ENCODE data around the gene DDX51. TPM values are rescaled to one million over a fixed set of nuclear protein-coding genes. Genes with fewer than 3 reads are reported as not detected.

The DDX51 gene
- polyA plus RNA-seq, 2 of the 4 experiments (the other 2 are of a cell fraction) = 10.2 to 22.6 TPM

DNA sequence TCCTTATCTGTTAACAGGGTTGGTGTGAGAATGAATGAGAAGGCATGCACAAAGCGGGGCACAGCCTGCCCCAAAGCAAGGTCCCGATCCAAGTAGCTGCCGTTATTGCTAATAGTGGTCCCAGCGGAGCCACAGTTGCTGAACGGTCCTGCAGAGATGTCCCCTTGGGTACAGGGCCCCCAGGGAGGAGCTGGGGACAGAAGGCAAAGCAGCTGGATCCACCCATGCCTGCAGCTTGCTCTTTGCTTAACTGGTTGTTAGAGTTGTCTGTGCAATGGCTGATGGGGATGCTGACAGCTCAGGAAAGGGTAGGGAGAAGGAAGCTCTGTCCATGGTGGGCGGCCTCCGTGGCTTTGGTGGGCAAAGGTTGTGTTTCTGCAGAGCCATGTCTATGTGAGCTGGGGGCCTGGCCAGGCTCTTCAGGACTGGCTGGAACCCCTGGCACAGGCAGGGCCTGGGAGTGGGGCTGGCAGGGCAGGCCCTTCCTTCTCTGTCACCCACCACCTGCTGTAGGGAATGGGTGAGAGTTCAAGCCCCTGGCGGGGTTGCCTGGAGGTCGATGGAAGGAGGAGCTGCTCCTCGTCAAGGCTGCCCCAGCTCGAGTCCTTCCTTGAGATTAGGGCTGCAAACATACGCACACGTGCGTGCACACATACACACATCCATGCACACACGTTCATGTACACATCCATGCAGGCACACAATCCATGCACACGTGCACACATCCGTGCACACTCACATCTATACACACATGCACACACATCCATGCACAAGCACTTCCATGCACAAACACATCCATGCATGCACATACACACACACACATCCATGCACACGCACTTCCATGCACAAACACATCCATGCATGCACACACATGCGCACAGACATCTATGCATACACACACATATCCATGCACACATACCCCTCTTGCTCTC lies 35.6 kb upstream of the DDX51 start (continued):
- TF ChIP-seq HDAC2 (IDR thresholded peaks at IDR 0.05) = no peak

DNA sequence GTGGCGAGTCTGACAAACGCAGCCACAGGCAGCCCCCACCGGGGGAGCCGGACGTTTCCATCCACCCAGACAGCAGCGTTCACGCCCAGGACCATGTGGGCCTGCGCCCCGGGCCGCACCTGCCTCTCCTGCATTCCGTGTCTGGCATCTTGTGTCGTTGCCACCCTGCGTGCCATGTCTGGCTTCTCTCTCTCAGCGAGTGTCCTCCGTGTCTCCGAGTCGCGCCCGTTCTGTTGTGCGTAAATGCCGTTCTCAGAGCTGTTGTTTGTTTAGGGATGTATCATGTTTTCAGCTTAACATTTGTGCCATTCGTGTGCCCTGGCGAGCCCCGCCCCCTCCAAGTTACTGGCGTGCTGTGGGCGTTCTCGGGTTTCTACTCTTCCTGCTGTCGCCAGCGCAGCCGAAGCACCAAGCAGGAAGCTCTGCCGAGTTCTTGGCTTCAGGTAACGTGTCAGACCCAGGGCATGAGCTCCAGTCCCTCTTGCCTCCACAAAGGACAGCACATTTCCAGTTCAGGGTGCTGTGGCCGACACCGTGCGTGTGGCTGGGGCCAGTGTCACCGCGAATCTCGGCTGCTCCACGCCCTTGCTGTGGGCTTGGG lies 34.8 kb upstream of the DDX51 start:
- peak in 1 of 2 experiments; percentile 58 for DNase-seq (ENCODE audit: low read depth in 1 of 2, low spot score in 1 of 2)
- ChIA-PET POLR2A (interaction anchor here (1.1 kb wide), 1 partner anchor 10 kb away, joined by 3 read pairs; no protein-coding TSS in a partner anchor), CTCF (interaction anchor here (1.0 to 3.5 kb wide), 6 partner anchors 10 to 236 kb away, joined by 3 to 18 read pairs (median 6); no protein-coding TSS in a partner anchor)
- peak; percentile 27 to 61; a peak in 4 of 6 replicates for ATAC-seq
- FAIRE-seq = no peak
- Histone ChIP-seq H3K4me3 (peak overlapping the region; percentile 22), H3K4me1 (peaks cover 9% of the 10 kb centered on the region; the same call in 2 of the 3 replicates), H3K27ac (peak overlapping the region in 1 of 2 experiments; percentile 30; a peak in 3 of 6 replicates), H3K4me2 (peak overlapping the region; percentile 88), H3K9me3 (no peaks in the 10 kb centered on the region)
- WGBS (ENCODE audit: missing lambda C conversion rate) = 15% methylated on average over 36 of the region's 39 CpGs
- TF ChIP-seq RAD21 (conservative IDR thresholded peaks at IDR 0.05 in 1 of 2, IDR thresholded peaks at IDR 0.05 in 1 of 2) (no peak), FOSB (CRISPR knock-in tag; IDR thresholded peaks at IDR 0.05) (no peak), NPAS2 (CRISPR knock-in tag; IDR thresholded peaks at IDR 0.05; ENCODE audit: borderline replicate concordance) (no peak), CHD2 (IDR thresholded peaks at IDR 0.05; ENCODE audit: low read length, partially characterized antibody) (no peak), CBX2 (IDR thresholded peaks at IDR 0.05; ENCODE audit: borderline replicate concordance, low read depth) (no peak), TFCP2L1 (CRISPR knock-in tag; IDR thresholded peaks at IDR 0.05) (no peak), EHMT2 (IDR thresholded peaks at IDR 0.05; ENCODE audit: low read depth) (no peak), KDM5A (IDR thresholded peaks at IDR 0.05) (no peak), EHF (CRISPR knock-in tag; IDR thresholded peaks at IDR 0.05) (no peak), TP53 (CRISPR knock-in tag; IDR thresholded peaks at IDR 0.05) (no peak)
- TF ChIP-seq, protein P1, sequence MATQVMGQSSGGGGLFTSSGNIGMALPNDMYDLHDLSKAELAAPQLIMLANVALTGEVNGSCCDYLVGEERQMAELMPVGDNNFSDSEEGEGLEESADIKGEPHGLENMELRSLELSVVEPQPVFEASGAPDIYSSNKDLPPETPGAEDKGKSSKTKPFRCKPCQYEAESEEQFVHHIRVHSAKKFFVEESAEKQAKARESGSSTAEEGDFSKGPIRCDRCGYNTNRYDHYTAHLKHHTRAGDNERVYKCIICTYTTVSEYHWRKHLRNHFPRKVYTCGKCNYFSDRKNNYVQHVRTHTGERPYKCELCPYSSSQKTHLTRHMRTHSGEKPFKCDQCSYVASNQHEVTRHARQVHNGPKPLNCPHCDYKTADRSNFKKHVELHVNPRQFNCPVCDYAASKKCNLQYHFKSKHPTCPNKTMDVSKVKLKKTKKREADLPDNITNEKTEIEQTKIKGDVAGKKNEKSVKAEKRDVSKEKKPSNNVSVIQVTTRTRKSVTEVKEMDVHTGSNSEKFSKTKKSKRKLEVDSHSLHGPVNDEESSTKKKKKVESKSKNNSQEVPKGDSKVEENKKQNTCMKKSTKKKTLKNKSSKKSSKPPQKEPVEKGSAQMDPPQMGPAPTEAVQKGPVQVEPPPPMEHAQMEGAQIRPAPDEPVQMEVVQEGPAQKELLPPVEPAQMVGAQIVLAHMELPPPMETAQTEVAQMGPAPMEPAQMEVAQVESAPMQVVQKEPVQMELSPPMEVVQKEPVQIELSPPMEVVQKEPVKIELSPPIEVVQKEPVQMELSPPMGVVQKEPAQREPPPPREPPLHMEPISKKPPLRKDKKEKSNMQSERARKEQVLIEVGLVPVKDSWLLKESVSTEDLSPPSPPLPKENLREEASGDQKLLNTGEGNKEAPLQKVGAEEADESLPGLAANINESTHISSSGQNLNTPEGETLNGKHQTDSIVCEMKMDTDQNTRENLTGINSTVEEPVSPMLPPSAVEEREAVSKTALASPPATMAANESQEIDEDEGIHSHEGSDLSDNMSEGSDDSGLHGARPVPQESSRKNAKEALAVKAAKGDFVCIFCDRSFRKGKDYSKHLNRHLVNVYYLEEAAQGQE (IDR thresholded peaks at IDR 0.05) = no peak
- TF ChIP-seq, protein P2, sequence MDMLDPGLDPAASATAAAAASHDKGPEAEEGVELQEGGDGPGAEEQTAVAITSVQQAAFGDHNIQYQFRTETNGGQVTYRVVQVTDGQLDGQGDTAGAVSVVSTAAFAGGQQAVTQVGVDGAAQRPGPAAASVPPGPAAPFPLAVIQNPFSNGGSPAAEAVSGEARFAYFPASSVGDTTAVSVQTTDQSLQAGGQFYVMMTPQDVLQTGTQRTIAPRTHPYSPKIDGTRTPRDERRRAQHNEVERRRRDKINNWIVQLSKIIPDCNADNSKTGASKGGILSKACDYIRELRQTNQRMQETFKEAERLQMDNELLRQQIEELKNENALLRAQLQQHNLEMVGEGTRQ (IDR thresholded peaks at IDR 0.05) = no peak
- TF ChIP-seq, protein P3, sequence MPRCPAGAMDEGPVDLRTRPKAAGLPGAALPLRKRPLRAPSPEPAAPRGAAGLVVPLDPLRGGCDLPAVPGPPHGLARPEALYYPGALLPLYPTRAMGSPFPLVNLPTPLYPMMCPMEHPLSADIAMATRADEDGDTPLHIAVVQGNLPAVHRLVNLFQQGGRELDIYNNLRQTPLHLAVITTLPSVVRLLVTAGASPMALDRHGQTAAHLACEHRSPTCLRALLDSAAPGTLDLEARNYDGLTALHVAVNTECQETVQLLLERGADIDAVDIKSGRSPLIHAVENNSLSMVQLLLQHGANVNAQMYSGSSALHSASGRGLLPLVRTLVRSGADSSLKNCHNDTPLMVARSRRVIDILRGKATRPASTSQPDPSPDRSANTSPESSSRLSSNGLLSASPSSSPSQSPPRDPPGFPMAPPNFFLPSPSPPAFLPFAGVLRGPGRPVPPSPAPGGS (IDR thresholded peaks at IDR 0.05) = no peak

DNA sequence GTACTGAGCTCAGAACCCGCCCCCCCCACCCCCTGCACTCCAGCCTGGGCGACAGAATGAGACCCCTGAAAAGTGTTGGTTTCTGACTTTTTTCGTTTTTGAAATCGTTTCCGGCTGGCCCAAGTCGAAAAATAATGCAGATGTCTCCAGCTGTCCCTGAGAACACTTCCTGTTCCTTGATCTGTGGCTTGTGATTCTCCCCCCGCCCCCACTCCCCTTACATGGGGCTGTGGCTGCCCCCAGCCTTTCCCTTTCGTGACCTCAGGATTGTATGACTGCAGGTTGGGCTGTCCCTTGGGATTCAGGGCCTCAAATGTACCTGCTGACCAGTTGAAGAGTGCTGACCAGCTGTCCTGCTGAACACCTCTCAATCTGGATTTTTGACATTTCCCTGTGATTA lies 34.2 kb upstream of the DDX51 start:
- CTCF ChIA-PET = interaction anchor here (1.0 to 3.5 kb wide), 6 partner anchors 10 to 236 kb away, joined by 3 to 18 read pairs (median 6); no protein-coding TSS in a partner anchor
- Histone ChIP-seq H3K27ac (peak overlapping the region in 1 of 2 experiments; percentile 30; a peak in 2 of 6 replicates), H3K4me1 (peaks cover 9% of the 10 kb centered on the region; the same call in 2 of the 3 replicates), H3K4me3 (peak overlapping the region; percentile 22; the same call in 2 of the 3 replicates), H3K9me3 (no peaks in the 10 kb centered on the region), H3K4me2 (peak overlapping the region; percentile 88)
- FAIRE-seq (no peak), ATAC-seq (peak in 1 of 2 experiments; percentile 4; a peak in 1 of 6 replicates), DNase-seq (ENCODE audit: low read depth in 1 of 2, low spot score in 1 of 2) (no peak)
- POLR2A ChIA-PET = interaction anchor here (1.1 kb wide), 1 partner anchor 11 kb away, joined by 3 read pairs; no protein-coding TSS in a partner anchor
- 51% methylated on average over 7 of the region's 8 CpGs for WGBS (ENCODE audit: missing lambda C conversion rate)
- no peak for TF ChIP-seq TFCP2L1 (CRISPR knock-in tag; IDR thresholded peaks at IDR 0.05)
- no peak for TF ChIP-seq CHD4 (IDR thresholded peaks at IDR 0.05; ENCODE audit: borderline replicate concordance)
- TF ChIP-seq NR3C1 (IDR thresholded peaks at IDR 0.05) = no peak
- no peak for TF ChIP-seq POLR2A (IDR thresholded peaks at IDR 0.05; ENCODE audit: low read length)
- no peak for TF ChIP-seq ESRRA (IDR thresholded peaks at IDR 0.05; ENCODE audit: borderline replicate concordance, low read length)

Measured in A549 (cell line).